ENCODE measurements around the gene MBOAT2. TPM values are rescaled to one million over a fixed set of nuclear protein-coding genes. Genes with fewer than 3 reads are reported as not detected.

The MBOAT2 gene
- total RNA-seq, 1 experiment from 2014 or later, result 16.8 TPM

GRCh38 chr2:8836971-8837794, 166.3 kb downstream of the MBOAT2 start, which contains the start of gene KIDINS220:
Gene KIDINS220 (minus strand): TSS chr2:8837613. CDS start chr2:8827093, 10,520 bp downstream.
- peak within 1 kb of the TSS; percentile 68 for H3K9ac ChIP-seq (ENCODE audit: low read length)
- CTCF ChIA-PET, result no interaction called here
- H3K9me3 ChIP-seq (ENCODE audit: control insufficient read depth in 1 of 2, insufficient read depth in 1 of 2, low read depth in 1 of 2, low read length in 2 of 2), result no peaks in the 10 kb centered on the region
- ATAC-seq, result peak; percentile 90
- no peak within 1 kb of the TSS; the same call in 1 of the 2 replicates for H3K27ac ChIP-seq (ENCODE audit: low read depth, low read length)
- H3K79me2 ChIP-seq (ENCODE audit: insufficient read depth, low read length), result peaks cover 34% of the 10 kb centered on the region
- intact Hi-C loops (cut with micrococcal nuclease), result no loop called here
- no peaks in the 10 kb centered on the region for H3K9me2 ChIP-seq (ENCODE audit: insufficient read depth)
- DNase-seq (ENCODE audit: low read depth, low spot score), result peak; percentile 51
- TF ChIP-seq REST (IDR thresholded peaks at IDR 0.05; ENCODE audit: low read depth) (no peak), SIN3A (IDR thresholded peaks at IDR 0.05; ENCODE audit: low read depth) (peak; percentile 60), EZH2phosphoT487 (IDR thresholded peaks at IDR 0.05; ENCODE audit: borderline replicate concordance) (no peak), SP1 (IDR thresholded peaks at IDR 0.05; ENCODE audit: low read depth) (peak; percentile 50; the same call in 1 of the 2 replicates), TCF7L2 (IDR thresholded peaks at IDR 0.05; ENCODE audit: borderline replicate concordance, extremely low read depth, insufficient read depth, insufficient read length) (no peak), MAX (IDR thresholded peaks at IDR 0.05) (peak; percentile 74), YY1 (IDR thresholded peaks at IDR 0.05; ENCODE audit: extremely low read depth, insufficient replicate concordance, low read depth, low read length) (peak; percentile 96), POLR2AphosphoS5 (IDR thresholded peaks at IDR 0.05; ENCODE audit: low read depth, low read length) (peak; percentile 92)
- RAD21 ChIA-PET (ENCODE audit: low non-redundant PET in 1 of 2, low total read pairs in 2 of 2, uncharacterized antibody in 2 of 2, unreplicated experiment in 2 of 2), result no interaction called here
- POLR2A ChIA-PET, result no interaction called here
- peak within 1 kb of the TSS; percentile 81 for H2AFZ ChIP-seq (ENCODE audit: low read depth, low read length, poor library complexity, severe bottlenecking)
- H3K27me3 ChIP-seq (ENCODE audit: insufficient read depth, low read length), result no peaks in the 10 kb centered on the region
- no peaks in the 10 kb centered on the region for H3K36me3 ChIP-seq (ENCODE audit: control insufficient read depth in 1 of 2, insufficient read depth in 2 of 2, low read length in 2 of 2)
- no TSS peak for BruUV-seq (replicated peaks)
- peak within 1 kb of the TSS; percentile 79 for H3K4me2 ChIP-seq (ENCODE audit: low read length)
- no peaks in the 10 kb centered on the region for H4K20me1 ChIP-seq (ENCODE audit: insufficient read depth)
- peaks cover 5 to 11% of the 10 kb centered on the region in 2 experiments; a peak in 3 of 4 replicates for H3K4me1 ChIP-seq (ENCODE audit: control insufficient read depth in 1 of 2, insufficient read depth in 2 of 2, low read length in 2 of 2)
- peak within 1 kb of the TSS; percentile 65 to 87 for H3K4me3 ChIP-seq (replicated peaks in 1 of 2; ENCODE audit: low read depth in 1 of 2, low read length in 2 of 2)

All from HCT116 (cell line).